H1 (cell line): ENCODE measurements around the gene CDKN1A. TPM values are rescaled to one million over a fixed set of nuclear protein-coding genes. Genes with fewer than 3 reads are reported as not detected.

ENCODE experiments used
- CTCF ChIA-PET: fragments of 300-600 bp; sonication (Branson Sonifier 250); formaldehyde crosslinking; loops from one replicate; lab custom pipeline; 2021; ENCODE audit not compliant: partially characterized antibody; lab: Charles Lee
- POLR2A ChIA-PET: fragments of 300-600 bp; sonication (Branson Sonifier 250); formaldehyde crosslinking; loops from one replicate; lab custom pipeline; 2021; ENCODE audit warnings: inconsistent platforms; ENCODE audit not compliant: partially characterized antibody; lab: Charles Lee
- DNase-seq, 2 experiments: peaks; one replicate each; pipeline versions ENCODE4 v3.0.0 to v3.0.0-alpha.2; 2010 to 2022; ENCODE audit warnings: low spot score in 2 of 2, low read depth in 1 of 2, mixed read lengths in 1 of 2
- FAIRE-seq: peaks from 2 replicates; lab custom pipeline; 2011; peaks lifted over from hg19 to GRCh38; lab: Jason Lieb, UNC
- H2AFZ ChIP-seq: 2 replicates; pipeline ENCODE4 v1.8.1; 2012; ENCODE audit warnings: low read length, inconsistent platforms
- H2AK5ac ChIP-seq: 2 replicates; pipeline ENCODE4 v1.6.1; 2013; ENCODE audit warnings: low read depth, low read length
- H2BK120ac ChIP-seq: replicated peaks from 2 replicates; pipeline ENCODE3; 2013; ENCODE audit warnings: low read depth, low read length, inconsistent platforms
- H2BK12ac ChIP-seq: 2 replicates; pipeline ENCODE4 v1.6.1; 2013; ENCODE audit warnings: low read depth, low read length
- H2BK15ac ChIP-seq: 2 replicates; pipeline ENCODE4 v1.6.1; 2013; ENCODE audit warnings: low read length
- H2BK20ac ChIP-seq: 2 replicates; pipeline ENCODE4 v1.6.1; 2013; ENCODE audit warnings: low read length
- H2BK5ac ChIP-seq: 2 replicates; pipeline ENCODE4 v1.6.1; 2013; ENCODE audit warnings: low read depth, low read length
- H3K14ac ChIP-seq: 2 replicates; pipeline ENCODE4 v1.6.1; 2013; ENCODE audit warnings: inconsistent platforms; ENCODE audit not compliant: insufficient read length
- H3K18ac ChIP-seq: 2 replicates; pipeline ENCODE4 v1.6.1; 2013; ENCODE audit warnings: low read length; ENCODE audit errors: extremely low read depth
- H3K23ac ChIP-seq: 2 replicates; pipeline ENCODE4 v1.6.1; 2013; ENCODE audit warnings: inconsistent platforms; ENCODE audit not compliant: insufficient read length
- H3K23me2 ChIP-seq: 2 replicates; pipeline ENCODE4 v1.6.1; 2013; ENCODE audit warnings: low read depth, low read length
- H3K27ac ChIP-seq: 2 replicates; pipeline ENCODE4 v1.6.1; 2011; ENCODE audit warnings: low read depth, low read length, inconsistent platforms
- H3K27me3 ChIP-seq, 4 experiments: replicated peaks in 1 of 4; 1 replicate in 1 of 4; 2 replicates in 3 of 4; pipeline versions ENCODE4 v1.6.1 to v1.8.1; 2011 to 2013; ENCODE audit warnings: low read length in 3 of 4, mild to moderate bottlenecking in 3 of 4, inconsistent platforms in 2 of 4, mixed read lengths in 2 of 4, moderate library complexity in 1 of 4; ENCODE audit not compliant: control insufficient read depth in 3 of 4, insufficient read depth in 3 of 4; ENCODE audit errors: extremely low read depth in 1 of 4
- H3K36me3 ChIP-seq, 4 experiments: 2 replicates each; pipeline versions ENCODE4 v1.6.1 to v1.8.1; 2011 to 2013; ENCODE audit warnings: mild to moderate bottlenecking in 4 of 4, low read length in 3 of 4, moderate library complexity in 2 of 4, control low read depth in 1 of 4, inconsistent platforms in 1 of 4; ENCODE audit not compliant: insufficient read depth in 4 of 4, control insufficient read depth in 2 of 4
- H3K4ac ChIP-seq: replicated peaks from 2 replicates; pipeline ENCODE3; 2013; ENCODE audit warnings: low read length, low read depth, mixed read lengths, inconsistent platforms; ENCODE audit not compliant: insufficient read length
- H3K4me1 ChIP-seq, 4 experiments: replicated peaks in 1 of 4; 1 replicate in 1 of 4; 2 replicates in 3 of 4; pipeline versions ENCODE4 v1.6.1 to v1.8.1; 2011 to 2013; ENCODE audit warnings: low read length in 3 of 4, inconsistent platforms in 2 of 4, mixed read lengths in 1 of 4; ENCODE audit not compliant: insufficient read depth in 4 of 4, control insufficient read depth in 3 of 4
- H3K4me2 ChIP-seq, 2 experiments: 2 replicates each; pipeline versions ENCODE4 v1.6.1 to v1.8.1; 2011 to 2013; ENCODE audit warnings: low read depth in 2 of 2, low read length in 2 of 2, control low read depth in 1 of 2, inconsistent platforms in 1 of 2, mild to moderate bottlenecking in 1 of 2; ENCODE audit not compliant: insufficient read depth in 1 of 2
- H3K4me3 ChIP-seq, 4 experiments: fragments of 200-600, 300-600 bp in 1 of 4; sonication (generic), shearing (Covaris generic), sonication (Bioruptor Twin) in 1 of 4; 2 replicates each; pipeline versions ENCODE4 v1.5.1 to v1.8.1; 2011 to 2016; ENCODE audit warnings: low read length in 4 of 4, low read depth in 3 of 4, control low read depth in 2 of 4, inconsistent platforms in 2 of 4, mild to moderate bottlenecking in 2 of 4, mixed read lengths in 1 of 4, moderate library complexity in 1 of 4; ENCODE audit not compliant: insufficient read depth in 2 of 4; ENCODE audit errors: extremely low read depth in 1 of 4
- H3K56ac ChIP-seq: replicated peaks from 2 replicates; pipeline ENCODE3; 2013; ENCODE audit warnings: low read depth, mild to moderate bottlenecking, mixed read lengths, low read length, inconsistent platforms; ENCODE audit not compliant: insufficient read length
- H3K79me1 ChIP-seq: 2 replicates; pipeline ENCODE4 v1.6.1; 2013; ENCODE audit warnings: low read depth, low read length, control low read depth
- H3K79me2 ChIP-seq, 2 experiments: 2 replicates each; pipeline versions ENCODE4 v1.6.1 to v1.8.1; 2012 to 2013; ENCODE audit warnings: low read length in 2 of 2, mild to moderate bottlenecking in 2 of 2, inconsistent platforms in 1 of 2; ENCODE audit not compliant: insufficient read depth in 2 of 2, control insufficient read depth in 1 of 2
- H3K9ac ChIP-seq, 4 experiments: replicated peaks in 1 of 4; 1 replicate in 1 of 4; 2 replicates in 3 of 4; pipeline versions ENCODE4 v1.6.1 to v1.8.1; 2011 to 2013; ENCODE audit warnings: low read depth in 3 of 4, low read length in 3 of 4, control low read depth in 2 of 4, mild to moderate bottlenecking in 2 of 4, moderate library complexity in 2 of 4, inconsistent platforms in 1 of 4; ENCODE audit errors: extremely low read depth in 1 of 4
- H3K9me3 ChIP-seq, 2 experiments: 2 replicates each; pipeline versions ENCODE4 v1.6.1 to v1.8.1; 2012 to 2013; ENCODE audit warnings: mild to moderate bottlenecking in 2 of 2, moderate library complexity in 2 of 2, control low read depth in 1 of 2, inconsistent platforms in 1 of 2, low read depth in 1 of 2, low read length in 1 of 2, mixed read lengths in 1 of 2; ENCODE audit not compliant: insufficient read depth in 2 of 2
- H4K20me1 ChIP-seq, 2 experiments: replicated peaks in 1 of 2; 2 replicates each; pipeline versions ENCODE3 to v1.8.1; 2011 to 2013; ENCODE audit warnings: inconsistent platforms in 2 of 2, low read length in 2 of 2, mild to moderate bottlenecking in 1 of 2; ENCODE audit not compliant: insufficient read depth in 2 of 2, control insufficient read depth in 1 of 2
- H4K5ac ChIP-seq: 2 replicates; pipeline ENCODE4 v1.6.1; 2013; ENCODE audit warnings: low read length, low read depth, mixed read lengths, inconsistent platforms; ENCODE audit not compliant: insufficient read length
- H4K8ac ChIP-seq: 2 replicates; pipeline ENCODE4 v1.8.0; 2013; ENCODE audit warnings: mild to moderate bottlenecking, moderate library complexity, low read length, inconsistent platforms; ENCODE audit not compliant: insufficient read depth; ENCODE audit errors: extremely low read depth
- H4K91ac ChIP-seq: replicated peaks from 2 replicates; pipeline ENCODE3; 2013; ENCODE audit warnings: low read length, mixed read lengths, inconsistent platforms; ENCODE audit not compliant: insufficient read length
- CBX5 ChIP-seq: fragments of 300-800, 300-1000 bp; sonication (generic); IDR thresholded peaks from 2 replicates; pipeline ENCODE4 v1.7.1; 2016; ENCODE audit warnings: antibody characterized with exemption, low read length, low read depth
- HDAC6 ChIP-seq: IDR thresholded peaks from one replicate; pipeline ENCODE4 v1.7.1; 2012; ENCODE audit warnings: low read depth, mild to moderate bottlenecking, inconsistent platforms, low read length, moderate library complexity
- JUN ChIP-seq: IDR thresholded peaks from 2 replicates; pipeline ENCODE4 v1.6.1; 2011; ENCODE audit warnings: low read depth, mild to moderate bottlenecking, improper control_type of control experiment, low read length
- JUND ChIP-seq: IDR thresholded peaks from 2 replicates; pipeline ENCODE4 v1.6.1; 2011; ENCODE audit warnings: mild to moderate bottlenecking, improper control_type of control experiment, low read length
- NANOG ChIP-seq: IDR thresholded peaks from 2 replicates; pipeline ENCODE4 v1.6.1; 2011; ENCODE audit warnings: low read length, low read depth, mild to moderate bottlenecking, inconsistent platforms; ENCODE audit not compliant: insufficient read depth, poor library complexity, severe bottlenecking
- PHF8 ChIP-seq: fragments of 200-600 bp; sonication (generic); conservative IDR thresholded peaks from 2 replicates; pipeline ENCODE4 v1.7.1; 2012; ENCODE audit warnings: low read depth, mild to moderate bottlenecking, inconsistent platforms, low read length, moderate library complexity
- POLR2AphosphoS5 ChIP-seq: IDR thresholded peaks from 2 replicates; pipeline ENCODE4 v1.6.1; 2011; ENCODE audit warnings: low read depth, low read length
- SAP30 ChIP-seq: fragments of 300-600 bp; sonication (generic); IDR thresholded peaks from 2 replicates; pipeline ENCODE4 v1.7.1; 2012; ENCODE audit warnings: low read length, moderate library complexity, mild to moderate bottlenecking, inconsistent platforms; ENCODE audit not compliant: insufficient read depth, insufficient replicate concordance
- SUZ12 ChIP-seq: fragments of 200-600 bp; sonication (generic); IDR thresholded peaks from 2 replicates; pipeline ENCODE4 v1.6.1; 2012; ENCODE audit warnings: mild to moderate bottlenecking, inconsistent platforms, low read length, moderate library complexity, mixed read lengths
- WGBS, 2 experiments: shearing (Covaris generic) in 1 of 2; methylation state at CpG; one replicate each; pipeline versions ENCODE4 v1.1.6 to v1.1.7; 2013 to 2015; ENCODE audit warnings: low lambda C conversion rate in 2 of 2, mixed read lengths in 2 of 2, inconsistent platforms in 1 of 2, low coverage in 1 of 2, missing lambda C conversion rate in 1 of 2; ENCODE audit not compliant: insufficient replicate concordance in 2 of 2, insufficient coverage in 1 of 2, insufficient read length in 1 of 2; ENCODE audit errors: extremely low coverage in 1 of 2, missing lambda C conversion rate in 1 of 2; 5-methylcytosine and 5-hydroxymethylcytosine counted together
- polyA plus RNA-seq, 7 experiments: library from polyadenylated mRNA; depleted of rRNA in 3 of 7; stranded (reverse) in 5 of 7; unstranded in 2 of 7; fragments of >200 nt in 5 of 7; fragments of 200-250 nt in 2 of 7; gene quantifications; 1 replicate in 5 of 7; 2 replicates in 1 of 7; 4 replicates in 1 of 7; pipeline versions ENCODE4 v1.2.1 to v1.2.3, GENCODE V29; 2011 to 2013; ENCODE audit warnings: missing spikeins in 2 of 7, mixed read lengths in 2 of 7
- total RNA-seq: library from RNA; stranded (reverse); fragmentation: NEBNext Ultra II Directional; extraction: Animal tissue kit (Norgen Biotek cat#: 25700); gene quantifications from 2 replicates; pipeline ENCODE4 v1.2.1, GENCODE V29; 2021

The CDKN1A gene
- total and polyA plus RNA-seq, 2 of the 8 experiments (the other 6 are each of a cell fraction or from before 2014, with no cell fraction given) = 15.2 to 36.0 TPM

GRCh38 chr6:36670271-36670670 lies 8.2 kb upstream of the CDKN1A start:
- H2BK120ac ChIP-seq = no peak overlapping the region
- FAIRE-seq (no peak), DNase-seq (no peak)
- H4K91ac ChIP-seq = no peak overlapping the region
- no peak overlapping the region for H3K9ac ChIP-seq
- peaks cover 2 to 15% (median 11%) of the 10 kb centered on the region in 4 experiments; a peak in 6 of 7 replicates for H3K4me1 ChIP-seq
- H4K20me1 ChIP-seq = no peaks in the 10 kb centered on the region
- no peak overlapping the region for H4K8ac ChIP-seq
- H3K23ac ChIP-seq = no peak overlapping the region
- no peak overlapping the region for H2BK5ac ChIP-seq
- no peak overlapping the region for H3K4ac ChIP-seq
- H3K56ac ChIP-seq = no peak overlapping the region
- CTCF ChIA-PET = interaction anchor here (1.2 to 7.2 kb wide), 3 partner anchors 10 to 89 kb away, joined by 3 to 67 read pairs (median 16); partner anchors contain the start of gene CDKN1A
- no peaks in the 10 kb centered on the region for H3K79me1 ChIP-seq
- H3K79me2 ChIP-seq = no peaks in the 10 kb centered on the region
- TF ChIP-seq NANOG (no peak), CBX5 (no peak), POLR2AphosphoS5 (no peak), SAP30 (no peak), JUND (no peak), HDAC6 (no peak), JUN (no peak), SUZ12 (no peak), PHF8 (no peak)
- no peak overlapping the region for H3K4me2 ChIP-seq
- no peak overlapping the region for H3K4me3 ChIP-seq
- POLR2A ChIA-PET = no interaction called here
- H3K14ac ChIP-seq = no peak overlapping the region
- H2BK20ac ChIP-seq = peak overlapping the region; percentile 26; the same call in 1 of the 2 replicates
- no peak overlapping the region for H3K27ac ChIP-seq
- H2BK12ac ChIP-seq = no peak overlapping the region
- no peak overlapping the region for H4K5ac ChIP-seq
- H3K36me3 ChIP-seq = no peaks in the 10 kb centered on the region
- no peak overlapping the region for H2AK5ac ChIP-seq
- H2BK15ac ChIP-seq = no peak overlapping the region
- no peak overlapping the region for H2AFZ ChIP-seq
- H3K23me2 ChIP-seq = no peaks in the 10 kb centered on the region
- H3K18ac ChIP-seq = no peak overlapping the region
- H3K27me3 ChIP-seq = no peaks in the 10 kb centered on the region
- H3K9me3 ChIP-seq = no peaks in the 10 kb centered on the region
- 88% methylated on average over 7 of the region's 7 CpGs; no CpG with 5 or more reads in 1 of the 2 experiments for WGBS, 2 experiments
